A549 (cell line): ENCODE measurements around the gene TOMM40L.

Source experiments
- CEBPB ChIP-seq, 2 experiments: fragments of >200 bp in 1 of 2; sonication (Bioruptor Twin) in 1 of 2; formaldehyde crosslinking in 1 of 2; IDR thresholded peaks; 2 replicates each; pipeline ENCODE4 v1.6.1; 2012 to 2016
- CHD4 ChIP-seq: fragments of 200-600 bp; sonication (generic); IDR thresholded peaks from 2 replicates; pipeline ENCODE4 v1.6.1; 2016; ENCODE audit warnings: antibody characterized with exemption, mild to moderate bottlenecking, borderline replicate concordance
- FOSL2 ChIP-seq, 2 experiments: fragments of 450-650 bp in 1 of 2; fragments of >200 bp in 1 of 2; sonication (Bioruptor Twin) in 1 of 2; formaldehyde crosslinking; IDR thresholded peaks; 2 replicates each; pipeline versions ENCODE4 v1.5.0 to v1.6.1; 2016 to 2020; ENCODE audit warnings: mild to moderate bottlenecking in 1 of 2, moderate library complexity in 1 of 2
- HOXA7 ChIP-seq: fragments of 250-450 bp; sonication (Bioruptor Pico); IDR thresholded peaks from 2 replicates; pipeline ENCODE4 v1.5.0; 2020; ENCODE audit warnings: mild to moderate bottlenecking, moderate library complexity
- KDM1A ChIP-seq: fragments of 200-600 bp; sonication (generic); IDR thresholded peaks from 2 replicates; pipeline ENCODE4 v1.6.1; 2016; ENCODE audit warnings: low read depth, mild to moderate bottlenecking
- MAFK ChIP-seq: fragments of 450-650 bp; IDR thresholded peaks from 2 replicates; pipeline ENCODE4 v1.6.1; 2014; ENCODE audit not compliant: partially characterized antibody
- MYC ChIP-seq: IDR thresholded peaks from 2 replicates; pipeline ENCODE4 v1.6.1; 2012; ENCODE audit warnings: mild to moderate bottlenecking, inconsistent platforms, low read length, improper control_type of control experiment, borderline replicate concordance
- POLR2A ChIP-seq: IDR thresholded peaks from 2 replicates; pipeline ENCODE4 v1.6.1; 2012; ENCODE audit warnings: mild to moderate bottlenecking, low read length
- POLR2AphosphoS2 ChIP-seq: conservative IDR thresholded peaks from 2 replicates; pipeline ENCODE4 v1.6.1; 2012; ENCODE audit warnings: low read length, improper control_type of control experiment, inconsistent platforms
- RAD21 ChIP-seq, 2 experiments: fragments of >200 bp in 1 of 2; sonication (Bioruptor Twin) in 1 of 2; formaldehyde crosslinking in 1 of 2; IDR thresholded peaks in 1 of 2; conservative IDR thresholded peaks in 1 of 2; 2 replicates in 1 of 2; 3 replicates in 1 of 2; pipeline ENCODE4 v1.6.1; 2012 to 2018; ENCODE audit warnings: inconsistent platforms in 1 of 2
- RCOR1 ChIP-seq: fragments of 150-350 bp; IDR thresholded peaks from 2 replicates; pipeline ENCODE4 v1.6.1; 2014; ENCODE audit warnings: antibody characterized with exemption, low read length, low read depth
- TF ChIP-seq, protein P1 (sequence below): IDR thresholded peaks from 2 replicates; pipeline ENCODE4 v1.6.1; 2012; ENCODE audit warnings: low read depth, borderline replicate concordance
- TF ChIP-seq, protein P2 (sequence below): fragments of >200 bp; sonication (Bioruptor Twin); formaldehyde crosslinking; IDR thresholded peaks from 3 replicates; pipeline ENCODE4 v1.5.1; 2016
- TF ChIP-seq, protein P3 (sequence below): fragments of 200-600 bp; sonication (generic); IDR thresholded peaks from 2 replicates; pipeline ENCODE4 v1.6.1; 2016; ENCODE audit warnings: antibody characterized with exemption, mild to moderate bottlenecking, moderate library complexity

DNA sequence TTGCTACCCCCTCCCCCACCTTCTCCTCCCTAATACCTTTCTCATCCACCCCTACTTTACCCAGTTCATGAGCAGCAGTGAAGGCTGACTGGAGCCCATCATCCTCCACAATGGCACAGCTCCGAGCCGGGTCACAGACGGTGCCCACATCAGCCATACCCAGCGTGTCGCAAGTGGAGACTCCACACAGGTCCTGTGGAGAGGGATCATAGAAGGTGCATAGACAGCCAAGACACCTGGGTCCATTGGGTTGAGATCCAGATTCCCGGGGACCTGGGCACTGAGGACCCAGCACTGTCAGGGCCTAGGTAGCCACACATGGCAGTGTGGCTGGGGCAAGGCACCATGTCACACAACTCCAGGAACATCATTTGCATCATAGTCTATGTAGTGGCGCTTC, 29.7 kb upstream of the TOMM40L start:
- no peak for TF ChIP-seq HOXA7
- no peak for TF ChIP-seq RCOR1
- TF ChIP-seq, protein P1, sequence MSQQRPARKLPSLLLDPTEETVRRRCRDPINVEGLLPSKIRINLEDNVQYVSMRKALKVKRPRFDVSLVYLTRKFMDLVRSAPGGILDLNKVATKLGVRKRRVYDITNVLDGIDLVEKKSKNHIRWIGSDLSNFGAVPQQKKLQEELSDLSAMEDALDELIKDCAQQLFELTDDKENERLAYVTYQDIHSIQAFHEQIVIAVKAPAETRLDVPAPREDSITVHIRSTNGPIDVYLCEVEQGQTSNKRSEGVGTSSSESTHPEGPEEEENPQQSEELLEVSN = no peak
- TF ChIP-seq RAD21 (conservative IDR thresholded peaks at IDR 0.05 in 1 of 2, IDR thresholded peaks at IDR 0.05 in 1 of 2) = no peak
- TF ChIP-seq, protein P2, sequence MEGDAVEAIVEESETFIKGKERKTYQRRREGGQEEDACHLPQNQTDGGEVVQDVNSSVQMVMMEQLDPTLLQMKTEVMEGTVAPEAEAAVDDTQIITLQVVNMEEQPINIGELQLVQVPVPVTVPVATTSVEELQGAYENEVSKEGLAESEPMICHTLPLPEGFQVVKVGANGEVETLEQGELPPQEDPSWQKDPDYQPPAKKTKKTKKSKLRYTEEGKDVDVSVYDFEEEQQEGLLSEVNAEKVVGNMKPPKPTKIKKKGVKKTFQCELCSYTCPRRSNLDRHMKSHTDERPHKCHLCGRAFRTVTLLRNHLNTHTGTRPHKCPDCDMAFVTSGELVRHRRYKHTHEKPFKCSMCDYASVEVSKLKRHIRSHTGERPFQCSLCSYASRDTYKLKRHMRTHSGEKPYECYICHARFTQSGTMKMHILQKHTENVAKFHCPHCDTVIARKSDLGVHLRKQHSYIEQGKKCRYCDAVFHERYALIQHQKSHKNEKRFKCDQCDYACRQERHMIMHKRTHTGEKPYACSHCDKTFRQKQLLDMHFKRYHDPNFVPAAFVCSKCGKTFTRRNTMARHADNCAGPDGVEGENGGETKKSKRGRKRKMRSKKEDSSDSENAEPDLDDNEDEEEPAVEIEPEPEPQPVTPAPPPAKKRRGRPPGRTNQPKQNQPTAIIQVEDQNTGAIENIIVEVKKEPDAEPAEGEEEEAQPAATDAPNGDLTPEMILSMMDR = no peak
- TF ChIP-seq, protein P3, sequence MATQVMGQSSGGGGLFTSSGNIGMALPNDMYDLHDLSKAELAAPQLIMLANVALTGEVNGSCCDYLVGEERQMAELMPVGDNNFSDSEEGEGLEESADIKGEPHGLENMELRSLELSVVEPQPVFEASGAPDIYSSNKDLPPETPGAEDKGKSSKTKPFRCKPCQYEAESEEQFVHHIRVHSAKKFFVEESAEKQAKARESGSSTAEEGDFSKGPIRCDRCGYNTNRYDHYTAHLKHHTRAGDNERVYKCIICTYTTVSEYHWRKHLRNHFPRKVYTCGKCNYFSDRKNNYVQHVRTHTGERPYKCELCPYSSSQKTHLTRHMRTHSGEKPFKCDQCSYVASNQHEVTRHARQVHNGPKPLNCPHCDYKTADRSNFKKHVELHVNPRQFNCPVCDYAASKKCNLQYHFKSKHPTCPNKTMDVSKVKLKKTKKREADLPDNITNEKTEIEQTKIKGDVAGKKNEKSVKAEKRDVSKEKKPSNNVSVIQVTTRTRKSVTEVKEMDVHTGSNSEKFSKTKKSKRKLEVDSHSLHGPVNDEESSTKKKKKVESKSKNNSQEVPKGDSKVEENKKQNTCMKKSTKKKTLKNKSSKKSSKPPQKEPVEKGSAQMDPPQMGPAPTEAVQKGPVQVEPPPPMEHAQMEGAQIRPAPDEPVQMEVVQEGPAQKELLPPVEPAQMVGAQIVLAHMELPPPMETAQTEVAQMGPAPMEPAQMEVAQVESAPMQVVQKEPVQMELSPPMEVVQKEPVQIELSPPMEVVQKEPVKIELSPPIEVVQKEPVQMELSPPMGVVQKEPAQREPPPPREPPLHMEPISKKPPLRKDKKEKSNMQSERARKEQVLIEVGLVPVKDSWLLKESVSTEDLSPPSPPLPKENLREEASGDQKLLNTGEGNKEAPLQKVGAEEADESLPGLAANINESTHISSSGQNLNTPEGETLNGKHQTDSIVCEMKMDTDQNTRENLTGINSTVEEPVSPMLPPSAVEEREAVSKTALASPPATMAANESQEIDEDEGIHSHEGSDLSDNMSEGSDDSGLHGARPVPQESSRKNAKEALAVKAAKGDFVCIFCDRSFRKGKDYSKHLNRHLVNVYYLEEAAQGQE = no peak
- no peak for TF ChIP-seq POLR2A
- no peak for TF ChIP-seq CHD4
- no peak for TF ChIP-seq MAFK
- no peak for TF ChIP-seq FOSL2 (IDR thresholded peaks at IDR 0.05)
- TF ChIP-seq FOSL2 (CRISPR knock-in tag; IDR thresholded peaks at IDR 0.05) = no peak
- TF ChIP-seq KDM1A = no peak
- TF ChIP-seq CEBPB (IDR thresholded peaks at IDR 0.05) = no peak
- no peak for TF ChIP-seq POLR2AphosphoS2
- no peak for TF ChIP-seq MYC
